ENCODE measurements around the gene C12orf57. TPM values are rescaled to one million over a fixed set of nuclear protein-coding genes. Genes with fewer than 3 reads are reported as not detected.

C12orf57 gene
- total RNA-seq, 1 experiment from 2014 or later = 111 TPM

DNA sequence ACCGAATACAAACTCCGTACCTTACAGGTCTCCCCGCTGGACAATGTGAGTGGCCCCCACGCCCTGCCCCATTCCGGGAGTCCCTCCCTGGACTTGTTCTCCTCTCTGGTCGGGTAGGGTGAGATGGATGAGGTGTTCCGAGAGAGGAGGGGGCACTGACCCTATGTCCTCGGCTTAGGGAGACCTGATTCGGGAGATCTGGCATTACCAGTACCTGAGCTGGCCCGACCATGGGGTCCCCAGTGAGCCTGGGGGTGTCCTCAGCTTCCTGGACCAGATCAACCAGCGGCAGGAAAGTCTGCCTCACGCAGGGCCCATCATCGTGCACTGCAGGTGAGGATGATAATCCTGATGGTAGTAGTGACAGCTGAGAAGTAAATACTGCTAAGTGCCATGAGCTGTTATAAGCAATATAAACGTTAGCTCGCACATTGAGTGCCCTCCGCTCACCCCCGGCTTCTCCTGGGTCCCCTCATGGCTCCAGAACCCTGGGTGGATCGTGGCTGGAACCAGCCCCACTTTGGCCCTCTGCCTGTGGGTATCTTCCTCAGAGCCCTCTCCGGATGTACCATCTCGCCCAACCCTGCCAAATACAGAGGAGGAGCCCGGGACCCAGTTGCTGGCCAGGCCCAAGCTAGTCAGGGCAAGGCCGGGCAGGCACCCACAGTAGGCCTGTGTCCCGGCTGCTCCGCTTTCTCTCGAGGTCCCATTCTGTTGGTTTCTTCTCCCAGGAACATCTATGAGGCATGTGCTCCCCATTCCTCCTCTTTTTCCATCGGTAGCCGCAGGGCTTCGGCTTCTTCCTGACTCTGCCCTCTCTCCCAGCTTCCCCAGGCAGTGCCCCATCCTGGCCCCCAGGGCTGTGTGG lies 14.2 kb downstream of the C12orf57 start:
- Histone ChIP-seq H3K9me3 (no peaks in the 10 kb centered on the region), H3K27me3 (replicated peaks; ENCODE audit: control insufficient read depth, insufficient read depth, low read length) (no peaks in the 10 kb centered on the region), H3K36me3 (ENCODE audit: control insufficient read depth, insufficient read depth, low read length) (no peaks in the 10 kb centered on the region), H3K4me1 (peaks cover 21% of the 10 kb centered on the region), H3K4me3 (ENCODE audit: low read depth, low read length) (no peak overlapping the region)
- CTCF ChIA-PET = interaction anchor here (0.5 to 1.0 kb wide), 3 partner anchors 12 to 88 kb away, joined by 3 read pairs; no protein-coding TSS in a partner anchor
- Mint-ChIP-seq H3K27me3 (ENCODE audit: insufficient read depth, unreplicated experiment) (no peaks in the 10 kb centered on the region), H3K27ac (ENCODE audit: unreplicated experiment) (no peak overlapping the region), H3K4me3 (ENCODE audit: unreplicated experiment) (no peak overlapping the region), H3K9me3 (ENCODE audit: unreplicated experiment) (no peaks in the 10 kb centered on the region), H3K36me3 (ENCODE audit: insufficient read depth, unreplicated experiment) (peaks cover 15% of the 10 kb centered on the region), H3K4me1 (ENCODE audit: low read depth, unreplicated experiment) (peaks cover 21% of the 10 kb centered on the region)
- DNase-seq = no peak
- POLR2A ChIA-PET = interaction anchor here (9.3 kb wide), 1 partner anchor 13 kb away, joined by 237 read pairs; the partner anchor contains the start of genes C12orf57 and RNU7-1
- intact Hi-C loops (cut with micrococcal nuclease; ENCODE audit: unreplicated experiment) = no loop called here
- no TSS peak for BruUV-seq (replicated peaks)
- TF ChIP-seq, protein P1, sequence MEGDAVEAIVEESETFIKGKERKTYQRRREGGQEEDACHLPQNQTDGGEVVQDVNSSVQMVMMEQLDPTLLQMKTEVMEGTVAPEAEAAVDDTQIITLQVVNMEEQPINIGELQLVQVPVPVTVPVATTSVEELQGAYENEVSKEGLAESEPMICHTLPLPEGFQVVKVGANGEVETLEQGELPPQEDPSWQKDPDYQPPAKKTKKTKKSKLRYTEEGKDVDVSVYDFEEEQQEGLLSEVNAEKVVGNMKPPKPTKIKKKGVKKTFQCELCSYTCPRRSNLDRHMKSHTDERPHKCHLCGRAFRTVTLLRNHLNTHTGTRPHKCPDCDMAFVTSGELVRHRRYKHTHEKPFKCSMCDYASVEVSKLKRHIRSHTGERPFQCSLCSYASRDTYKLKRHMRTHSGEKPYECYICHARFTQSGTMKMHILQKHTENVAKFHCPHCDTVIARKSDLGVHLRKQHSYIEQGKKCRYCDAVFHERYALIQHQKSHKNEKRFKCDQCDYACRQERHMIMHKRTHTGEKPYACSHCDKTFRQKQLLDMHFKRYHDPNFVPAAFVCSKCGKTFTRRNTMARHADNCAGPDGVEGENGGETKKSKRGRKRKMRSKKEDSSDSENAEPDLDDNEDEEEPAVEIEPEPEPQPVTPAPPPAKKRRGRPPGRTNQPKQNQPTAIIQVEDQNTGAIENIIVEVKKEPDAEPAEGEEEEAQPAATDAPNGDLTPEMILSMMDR (IDR thresholded peaks at IDR 0.05; ENCODE audit: insufficient read depth in 1 of 2, low read depth in 1 of 2, low read length in 1 of 2, severe bottlenecking in 1 of 2, unreplicated experiment in 1 of 2) = no peak

DNA sequence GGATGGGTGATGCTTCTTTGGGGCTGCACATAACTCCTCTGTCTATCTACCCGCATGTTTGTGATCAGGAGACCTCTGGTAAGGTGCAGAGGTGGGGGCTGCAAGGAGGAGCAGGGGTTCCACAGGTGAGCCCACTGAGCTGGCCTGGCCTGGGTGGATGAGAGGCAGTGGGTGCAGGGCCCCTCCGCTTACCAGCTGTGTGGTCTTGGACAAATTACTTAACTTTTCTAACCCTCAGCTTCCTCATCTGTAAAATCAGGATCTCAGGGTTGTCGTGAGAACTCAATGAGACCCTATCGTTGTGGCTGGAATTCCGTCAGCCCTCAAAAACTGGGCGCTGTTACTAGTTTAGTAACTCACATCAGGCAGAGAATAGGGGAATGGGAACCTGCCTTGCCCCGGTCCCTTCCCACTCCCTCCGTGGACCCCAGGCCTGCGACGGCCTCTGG lies 14.8 kb downstream of the C12orf57 start:
- no peak for DNase-seq
- H3K4me1 Mint-ChIP-seq (ENCODE audit: low read depth, unreplicated experiment) = peaks cover 21% of the 10 kb centered on the region
- CTCF ChIA-PET = interaction anchor here (0.9 to 8.6 kb wide), 2 partner anchors 13 to 89 kb away, joined by 3 to 241 read pairs; partner anchors contain the start of genes C12orf57 and RNU7-1
- Histone ChIP-seq H3K36me3 (ENCODE audit: control insufficient read depth, insufficient read depth, low read length) (no peaks in the 10 kb centered on the region), H3K9me3 (no peaks in the 10 kb centered on the region), H3K4me1 (peaks cover 21% of the 10 kb centered on the region), H3K4me3 (ENCODE audit: low read depth, low read length) (no peak overlapping the region), H3K27me3 (replicated peaks; ENCODE audit: control insufficient read depth, insufficient read depth, low read length) (no peaks in the 10 kb centered on the region)
- TF ChIP-seq, protein P1 (IDR thresholded peaks at IDR 0.05; ENCODE audit: insufficient read depth in 1 of 2, low read depth in 1 of 2, low read length in 1 of 2, severe bottlenecking in 1 of 2, unreplicated experiment in 1 of 2) = no peak
- H3K4me3 Mint-ChIP-seq (ENCODE audit: unreplicated experiment) = no peak overlapping the region
- no peak overlapping the region for H3K27ac Mint-ChIP-seq (ENCODE audit: unreplicated experiment)
- H3K27me3 Mint-ChIP-seq (ENCODE audit: insufficient read depth, unreplicated experiment) = no peaks in the 10 kb centered on the region
- peaks cover 22% of the 10 kb centered on the region for H3K36me3 Mint-ChIP-seq (ENCODE audit: insufficient read depth, unreplicated experiment)
- intact Hi-C loops (cut with micrococcal nuclease; ENCODE audit: unreplicated experiment) = no loop called here
- no peaks in the 10 kb centered on the region for H3K9me3 Mint-ChIP-seq (ENCODE audit: unreplicated experiment)
- no TSS peak for BruUV-seq (replicated peaks)
- POLR2A ChIA-PET = interaction anchor here (9.3 kb wide), 1 partner anchor 13 kb away, joined by 237 read pairs; the partner anchor contains the start of genes C12orf57 and RNU7-1

DNA sequence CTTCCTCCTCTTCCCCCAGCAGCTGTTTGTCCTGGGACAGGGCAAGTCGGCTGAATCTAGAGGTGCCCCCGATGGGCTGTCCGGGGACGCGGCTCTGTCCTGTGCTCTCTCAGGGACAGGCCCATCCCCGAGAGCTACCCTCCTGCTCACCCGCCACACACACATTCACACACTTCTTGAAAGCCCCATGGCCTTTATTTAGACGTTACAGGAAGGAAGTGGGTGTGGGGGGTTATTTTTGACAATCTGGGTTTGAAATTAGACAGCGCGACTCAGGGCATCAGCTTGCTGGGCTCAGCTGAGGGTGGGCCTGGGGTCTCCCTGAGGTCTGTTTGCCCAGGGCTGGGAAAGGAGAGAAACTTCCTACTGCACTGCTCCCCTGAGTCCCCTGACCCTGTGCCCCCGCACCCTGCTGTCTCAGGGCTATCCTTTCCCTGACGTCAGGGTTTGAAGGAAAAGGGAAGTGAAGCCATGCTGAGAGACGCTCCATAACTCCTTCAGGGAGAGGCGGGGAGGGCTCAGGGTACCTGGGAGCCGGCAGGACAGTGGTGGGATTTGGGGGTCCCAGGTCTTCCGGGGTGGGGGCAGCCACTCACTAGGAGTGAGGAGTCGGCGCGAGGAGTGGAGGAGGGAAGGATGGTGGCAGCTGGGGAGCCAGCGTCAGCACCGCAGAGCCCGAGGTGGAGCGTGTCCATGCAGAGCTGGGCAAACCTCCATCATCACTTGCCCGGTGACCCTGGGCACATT lies 15.4 kb downstream of the C12orf57 start:
- Histone ChIP-seq H3K4me3 (ENCODE audit: low read depth, low read length) (no peak overlapping the region), H3K27me3 (replicated peaks; ENCODE audit: control insufficient read depth, insufficient read depth, low read length) (no peaks in the 10 kb centered on the region), H3K9me3 (no peaks in the 10 kb centered on the region), H3K4me1 (peaks cover 21% of the 10 kb centered on the region), H3K36me3 (ENCODE audit: control insufficient read depth, insufficient read depth, low read length) (no peaks in the 10 kb centered on the region)
- CTCF ChIA-PET = interaction anchor here (1.2 to 8.6 kb wide), 2 partner anchors 10 to 14 kb away, joined by 3 to 241 read pairs; partner anchors contain the start of genes C12orf57 and RNU7-1
- H3K27ac Mint-ChIP-seq (ENCODE audit: unreplicated experiment) = no peak overlapping the region
- intact Hi-C loops (cut with micrococcal nuclease; ENCODE audit: unreplicated experiment) = no loop called here
- no peak overlapping the region for H3K4me3 Mint-ChIP-seq (ENCODE audit: unreplicated experiment)
- H3K36me3 Mint-ChIP-seq (ENCODE audit: insufficient read depth, unreplicated experiment) = peaks cover 28% of the 10 kb centered on the region
- no TSS peak for BruUV-seq (replicated peaks)
- POLR2A ChIA-PET = interaction anchor here (9.3 kb wide), 1 partner anchor 14 kb away, joined by 237 read pairs; the partner anchor contains the start of genes C12orf57 and RNU7-1
- H3K4me1 Mint-ChIP-seq (ENCODE audit: low read depth, unreplicated experiment) = peaks cover 21% of the 10 kb centered on the region
- H3K9me3 Mint-ChIP-seq (ENCODE audit: unreplicated experiment) = no peaks in the 10 kb centered on the region
- DNase-seq = no peak
- no peaks in the 10 kb centered on the region for H3K27me3 Mint-ChIP-seq (ENCODE audit: insufficient read depth, unreplicated experiment)
- TF ChIP-seq, protein P1 (IDR thresholded peaks at IDR 0.05; ENCODE audit: insufficient read depth in 1 of 2, low read depth in 1 of 2, low read length in 1 of 2, severe bottlenecking in 1 of 2, unreplicated experiment in 1 of 2) = no peak

All from Caco-2 (cell line).